Mesothelial cell of epicardium (in vitro differentiated cells): ENCODE results near the gene NUP210. TPM values are rescaled to one million over a fixed set of nuclear protein-coding genes. Genes with fewer than 3 reads are reported as not detected.

ENCODE experiments used
- DNase-seq, 2 experiments: peaks; one replicate each; pipeline ENCODE4 v3.0.0; 2021; ENCODE audit warnings: low spot score in 2 of 2; ENCODE audit not compliant: unreplicated experiment in 2 of 2
- H3K27ac Mint-ChIP-seq: 2 replicates; pipeline ENCODE4 v1.8.0; 2021; ENCODE audit warnings: mixed read lengths
- H3K27me3 Mint-ChIP-seq: 2 replicates; pipeline ENCODE4 v1.8.0; 2021; ENCODE audit warnings: low read depth, mixed read lengths
- H3K36me3 Mint-ChIP-seq: 2 replicates; pipeline ENCODE4 v1.8.0; 2021; ENCODE audit warnings: mixed read lengths
- H3K4me1 Mint-ChIP-seq: 2 replicates; pipeline ENCODE4 v1.8.0; 2021; ENCODE audit warnings: mixed read lengths
- H3K4me3 Mint-ChIP-seq: 2 replicates; pipeline ENCODE4 v1.8.0; 2021; ENCODE audit warnings: mild to moderate bottlenecking, moderate library complexity, mixed read lengths
- H3K9me3 Mint-ChIP-seq: 2 replicates; pipeline ENCODE4 v1.8.0; 2021; ENCODE audit warnings: mixed read lengths
- total RNA-seq: library from RNA; stranded (reverse); gene quantifications from 3 replicates; pipeline ENCODE4 v1.2.1, GENCODE V29; 2021
- TF ChIP-seq, protein P1 (sequence below): fragments of 200-600 bp; sonication (generic); IDR thresholded peaks from one replicate; pipeline ENCODE4 v1.5.0; 2021; ENCODE audit warnings: antibody characterized with exemption; ENCODE audit not compliant: unreplicated experiment

The NUP210 gene
- total RNA-seq, 1 donor from 2014 or later: 27.9 TPM

DNA sequence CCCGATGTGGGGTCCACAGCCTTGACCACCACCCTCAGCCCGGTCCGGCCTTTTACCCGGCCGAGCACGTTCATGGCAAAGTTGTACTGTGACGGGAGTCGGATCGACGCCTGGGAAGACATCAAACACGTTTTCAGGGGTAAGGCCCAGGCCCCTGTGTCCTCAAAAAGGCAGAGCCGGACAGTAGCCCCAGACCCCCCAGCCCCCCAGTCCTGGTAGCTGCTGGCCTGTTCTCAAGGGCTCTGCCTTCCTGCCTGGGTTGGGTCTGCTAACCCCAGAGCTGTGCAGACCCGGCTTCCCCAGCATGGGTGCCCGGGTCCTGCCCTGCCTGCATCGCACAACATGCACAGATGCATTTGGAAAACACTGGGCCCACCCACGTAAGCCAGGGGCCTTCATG is 84.6 kb downstream of the NUP210 start:
- no peaks in the 10 kb centered on the region for H3K9me3 Mint-ChIP-seq
- no peaks in the 10 kb centered on the region for H3K36me3 Mint-ChIP-seq
- TF ChIP-seq, protein P1, sequence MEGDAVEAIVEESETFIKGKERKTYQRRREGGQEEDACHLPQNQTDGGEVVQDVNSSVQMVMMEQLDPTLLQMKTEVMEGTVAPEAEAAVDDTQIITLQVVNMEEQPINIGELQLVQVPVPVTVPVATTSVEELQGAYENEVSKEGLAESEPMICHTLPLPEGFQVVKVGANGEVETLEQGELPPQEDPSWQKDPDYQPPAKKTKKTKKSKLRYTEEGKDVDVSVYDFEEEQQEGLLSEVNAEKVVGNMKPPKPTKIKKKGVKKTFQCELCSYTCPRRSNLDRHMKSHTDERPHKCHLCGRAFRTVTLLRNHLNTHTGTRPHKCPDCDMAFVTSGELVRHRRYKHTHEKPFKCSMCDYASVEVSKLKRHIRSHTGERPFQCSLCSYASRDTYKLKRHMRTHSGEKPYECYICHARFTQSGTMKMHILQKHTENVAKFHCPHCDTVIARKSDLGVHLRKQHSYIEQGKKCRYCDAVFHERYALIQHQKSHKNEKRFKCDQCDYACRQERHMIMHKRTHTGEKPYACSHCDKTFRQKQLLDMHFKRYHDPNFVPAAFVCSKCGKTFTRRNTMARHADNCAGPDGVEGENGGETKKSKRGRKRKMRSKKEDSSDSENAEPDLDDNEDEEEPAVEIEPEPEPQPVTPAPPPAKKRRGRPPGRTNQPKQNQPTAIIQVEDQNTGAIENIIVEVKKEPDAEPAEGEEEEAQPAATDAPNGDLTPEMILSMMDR: no peak
- no peaks in the 10 kb centered on the region for H3K27me3 Mint-ChIP-seq
- DNase-seq: no peak
- H3K4me3 Mint-ChIP-seq: no peak overlapping the region
- no peak overlapping the region for H3K27ac Mint-ChIP-seq
- H3K4me1 Mint-ChIP-seq: no peaks in the 10 kb centered on the region

DNA sequence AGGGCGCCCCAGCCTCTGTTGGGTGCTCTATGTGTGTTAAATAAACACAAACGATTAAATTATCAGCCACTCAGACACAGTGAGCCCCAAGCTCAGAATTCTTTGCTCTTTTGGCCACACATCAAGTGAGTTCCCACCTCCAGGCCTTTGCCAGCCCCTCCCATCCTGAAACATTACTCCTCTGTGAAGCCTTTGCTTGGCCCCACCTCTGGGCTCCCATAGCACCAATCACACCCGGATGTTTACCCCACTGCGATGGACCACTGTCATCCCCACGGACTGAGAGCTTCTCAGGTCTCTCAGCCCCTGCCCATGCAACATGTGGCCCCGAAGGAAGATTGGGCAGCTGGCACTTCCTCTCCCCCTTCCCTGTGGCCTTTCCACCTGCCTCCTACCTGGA is 85.1 kb downstream of the NUP210 start:
- Mint-ChIP-seq H3K27me3 (no peaks in the 10 kb centered on the region), H3K27ac (no peak overlapping the region), H3K4me3 (no peak overlapping the region), H3K36me3 (no peaks in the 10 kb centered on the region), H3K9me3 (no peaks in the 10 kb centered on the region), H3K4me1 (no peaks in the 10 kb centered on the region)
- no peak for DNase-seq
- TF ChIP-seq, protein P1: no peak

DNA sequence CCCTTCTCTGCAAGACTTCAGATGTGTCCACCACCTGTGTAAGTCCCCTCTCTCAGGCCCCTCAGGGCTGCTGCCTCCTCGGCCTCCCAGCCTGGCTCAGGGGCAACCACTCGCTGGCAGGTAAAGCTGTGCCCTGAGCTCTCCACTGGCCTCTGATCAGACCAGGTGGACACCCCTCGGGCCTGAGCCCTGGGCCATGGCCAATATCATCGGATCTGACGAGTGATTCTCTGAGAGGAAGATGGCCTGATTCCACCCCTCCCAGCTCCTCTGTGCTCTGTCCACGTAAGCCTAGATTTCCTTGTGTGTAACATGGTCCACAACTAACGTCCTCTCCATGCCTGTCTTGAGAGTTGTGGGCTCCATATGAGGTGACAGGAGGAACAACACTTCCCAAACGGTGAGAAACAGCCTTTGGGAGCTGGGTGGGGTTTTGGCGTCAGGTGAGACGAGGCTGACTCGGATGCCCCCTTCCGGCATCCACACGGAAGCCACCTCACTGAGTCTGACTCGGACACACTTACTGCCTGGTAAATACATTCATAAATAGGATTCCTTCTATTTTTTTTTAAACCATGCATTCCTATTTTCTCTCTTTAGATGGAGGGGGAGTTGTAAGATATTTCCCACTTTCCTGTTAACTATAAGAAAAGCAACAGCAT is 86.8 kb downstream of the NUP210 start:
- TF ChIP-seq, protein P1: no peak
- Mint-ChIP-seq H3K36me3 (no peaks in the 10 kb centered on the region), H3K27me3 (no peaks in the 10 kb centered on the region), H3K9me3 (no peaks in the 10 kb centered on the region), H3K4me1 (no peaks in the 10 kb centered on the region), H3K4me3 (no peak overlapping the region), H3K27ac (no peak overlapping the region)
- DNase-seq: no peak

DNA sequence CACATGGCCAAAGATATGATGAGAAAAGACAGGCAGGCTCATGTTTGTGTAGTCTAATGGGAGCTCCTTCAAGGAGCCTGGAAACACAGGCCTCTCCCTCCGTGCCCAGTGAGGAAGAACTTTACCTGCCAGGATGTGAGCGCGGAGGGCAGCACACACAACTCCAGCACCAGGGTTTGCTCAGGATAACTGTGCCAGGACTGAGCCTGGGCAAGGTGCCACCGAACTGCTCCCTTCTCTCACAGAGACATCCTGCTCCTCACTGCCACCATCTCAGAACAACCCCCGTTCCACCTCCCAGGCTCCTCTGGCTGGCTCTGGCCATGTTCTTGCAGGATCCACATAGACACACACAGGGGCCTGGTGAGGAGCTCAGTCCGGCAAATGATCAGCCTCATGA is 87.4 kb downstream of the NUP210 start:
- H3K36me3 Mint-ChIP-seq: no peaks in the 10 kb centered on the region

DNA sequence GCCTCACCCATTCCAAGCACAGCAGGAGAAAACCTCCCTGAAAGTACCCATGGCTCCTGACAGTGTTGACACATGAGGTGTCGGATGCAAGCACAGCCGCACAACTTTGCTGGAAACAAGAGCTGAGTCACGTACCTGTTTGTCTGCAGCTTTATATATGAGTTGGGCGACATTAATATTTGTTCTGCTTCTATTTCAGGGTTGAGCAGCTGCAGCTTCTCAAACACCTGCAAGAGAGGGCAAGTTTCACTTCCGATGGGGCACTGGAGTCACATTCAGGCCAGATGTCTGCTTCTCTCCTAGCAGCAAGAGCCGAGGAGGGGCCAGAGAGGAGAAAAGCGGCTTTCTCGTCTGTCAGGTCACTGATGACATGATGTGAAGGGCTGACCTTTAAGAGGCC is 88.0 kb downstream of the NUP210 start:
- no peak for DNase-seq
- TF ChIP-seq, protein P1: no peak
- Mint-ChIP-seq H3K4me3 (no peak overlapping the region), H3K27me3 (no peaks in the 10 kb centered on the region), H3K36me3 (no peaks in the 10 kb centered on the region), H3K4me1 (no peaks in the 10 kb centered on the region), H3K27ac (no peak overlapping the region), H3K9me3 (no peaks in the 10 kb centered on the region)

More for the DNA sequence above, 87.4 kb downstream of the NUP210 start:
- Mint-ChIP-seq H3K4me1 (no peaks in the 10 kb centered on the region), H3K27me3 (no peaks in the 10 kb centered on the region), H3K9me3 (no peaks in the 10 kb centered on the region), H3K4me3 (no peak overlapping the region), H3K27ac (no peak overlapping the region)
- TF ChIP-seq, protein P1: no peak
- DNase-seq: no peak

DNA sequence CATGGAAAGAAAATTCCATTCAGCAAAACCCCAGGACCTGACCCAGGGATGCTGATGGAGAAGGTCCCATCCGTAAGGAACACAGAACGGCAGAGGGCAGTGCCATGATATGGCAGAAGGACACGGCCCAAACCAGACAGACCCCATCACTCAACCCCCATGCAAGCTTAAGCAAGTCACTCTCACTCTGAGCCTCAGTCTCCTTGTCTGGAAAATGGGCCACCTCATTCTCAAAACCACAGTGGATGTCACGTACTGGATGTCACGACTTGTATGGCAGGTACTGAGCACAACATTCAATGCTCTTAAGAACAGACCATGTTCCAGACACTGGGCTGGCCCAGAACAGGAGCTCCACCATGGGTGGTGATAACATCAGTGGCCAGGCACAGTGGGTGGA is 90.4 kb downstream of the NUP210 start:
- no peaks in the 10 kb centered on the region for H3K27me3 Mint-ChIP-seq
- no peak overlapping the region for H3K27ac Mint-ChIP-seq
- no peak overlapping the region for H3K4me3 Mint-ChIP-seq
- TF ChIP-seq, protein P1: no peak
- H3K4me1 Mint-ChIP-seq: no peaks in the 10 kb centered on the region
- H3K36me3 Mint-ChIP-seq: no peaks in the 10 kb centered on the region
- H3K9me3 Mint-ChIP-seq: no peaks in the 10 kb centered on the region
- DNase-seq: no peak
